Spinal cord (tissue), 10 donors: ENCODE data around the gene DARS1. TPM values are rescaled to one million over a fixed set of nuclear protein-coding genes. Genes with fewer than 3 reads are reported as not detected.
A peak's percentile ranks its signal among the peaks of the same experiment; 100 is the strongest.

Source experiments
- DNase-seq, 6 donors: peaks; one replicate each; pipeline versions ENCODE4 v3.0.0 to v3.0.0-alpha.2; 2013 to 2015; ENCODE audit warnings: low spot score in 6 of 6, low read depth in 4 of 6
- H3K27ac ChIP-seq: one replicate; pipeline ENCODE4 v1.5.1; 2013; ENCODE audit warnings: low read depth, low read length, control low read depth
- H3K27me3 ChIP-seq: one replicate; pipeline ENCODE4 v1.6.1; 2013; ENCODE audit warnings: low read length; ENCODE audit not compliant: control insufficient read depth, insufficient read depth
- H3K36me3 ChIP-seq: one replicate; pipeline ENCODE4 v1.6.1; 2013; ENCODE audit warnings: low read length; ENCODE audit not compliant: control insufficient read depth, insufficient read depth
- H3K4me1 ChIP-seq: one replicate; pipeline ENCODE4 v1.6.1; 2013; ENCODE audit warnings: low read length; ENCODE audit not compliant: control insufficient read depth, insufficient read depth
- H3K4me3 ChIP-seq: one replicate; pipeline ENCODE4 v1.5.1; 2013; ENCODE audit warnings: low read depth, low read length, control low read depth
- H3K9me3 ChIP-seq: one replicate; pipeline ENCODE4 v1.6.1; 2013; ENCODE audit warnings: low read length; ENCODE audit not compliant: control insufficient read depth, insufficient read depth
- WGBS: methylation state at CpG from one replicate; pipeline ENCODE4 v1.1.5; 2013; ENCODE audit warnings: missing lambda C conversion rate; ENCODE audit not compliant: insufficient coverage; 5-methylcytosine and 5-hydroxymethylcytosine counted together
- polyA plus RNA-seq, 2 donors: library from polyadenylated mRNA; unstranded; fragments of 120-200 nt; gene quantifications; one replicate each; pipeline ENCODE4 v1.2.1, GENCODE V29; 2013; ENCODE audit not compliant: insufficient read length in 2 of 2
- total RNA-seq, 2 donors: library from RNA; depleted of rRNA in 1 of 2; stranded (reverse); fragments of 120-200 nt in 1 of 2; fragments of >200 nt in 1 of 2; gene quantifications; one replicate each; pipeline versions ENCODE4 v1.2.3 to v1.2.4, GENCODE V29; 2013 to 2014
- donor health status: healthy.

The DARS1 gene
- total and polyA plus RNA-seq, 4 donors: 75.6 to 115 (median 95.5) TPM

DNA sequence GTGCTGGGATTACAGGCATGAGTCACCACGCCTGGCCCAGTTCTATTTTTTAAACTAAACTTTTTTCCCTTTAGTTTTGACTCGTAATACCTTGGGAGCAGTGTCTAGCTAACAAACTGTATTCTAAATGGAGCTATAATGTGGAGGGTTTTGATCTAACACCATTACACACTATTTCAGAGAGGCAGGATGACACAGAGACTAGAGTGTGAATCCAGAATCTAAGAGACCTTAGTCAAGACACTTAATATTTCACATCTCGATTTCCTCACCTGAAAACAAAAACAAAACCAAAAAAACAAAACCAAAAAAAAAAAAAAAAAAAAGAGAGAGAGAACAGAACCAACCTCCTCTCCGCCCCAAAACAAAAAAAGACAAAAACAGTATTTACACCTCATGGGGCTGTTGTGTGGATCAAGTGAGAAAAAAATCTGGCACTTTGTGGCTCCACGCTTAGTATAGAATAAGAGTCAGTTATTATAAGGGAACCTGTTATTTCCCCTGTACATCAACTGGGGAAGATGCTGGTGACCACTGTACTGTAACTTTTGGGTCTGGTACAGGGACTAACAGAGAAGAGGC is 31.3 kb downstream of the DARS1 start:
- no peaks in the 10 kb centered on the region for H3K9me3 ChIP-seq
- H3K36me3 ChIP-seq: peaks cover 2% of the 10 kb centered on the region
- no peak for DNase-seq
- no peak overlapping the region for H3K4me3 ChIP-seq
- H3K27ac ChIP-seq: no peak overlapping the region
- H3K4me1 ChIP-seq: peaks cover 2% of the 10 kb centered on the region
- WGBS: no CpG with 5 or more reads among the region's 5 CpGs
- no peaks in the 10 kb centered on the region for H3K27me3 ChIP-seq

- no CpG with 5 or more reads among the region's 5 CpGs for WGBS
- Histone ChIP-seq H3K4me3 (no peak overlapping the region), H3K27me3 (no peaks in the 10 kb centered on the region), H3K27ac (no peak overlapping the region), H3K36me3 (peaks cover 2% of the 10 kb centered on the region), H3K4me1 (no peaks in the 10 kb centered on the region), H3K9me3 (no peaks in the 10 kb centered on the region)
- DNase-seq: no peak
These were observed 32.5 kb downstream of the DARS1 start for GRCh38 chr2:135952891-135953290.

GRCh38 chr2:135951041-135951583 is 34.3 kb downstream of the DARS1 start:
- no peaks in the 10 kb centered on the region for H3K4me1 ChIP-seq
- no peaks in the 10 kb centered on the region for H3K36me3 ChIP-seq
- peak in 2 of 6 donors; percentile 23 to 27 for DNase-seq
- no peak overlapping the region for H3K27ac ChIP-seq
- no peak overlapping the region for H3K4me3 ChIP-seq
- H3K27me3 ChIP-seq: no peaks in the 10 kb centered on the region
- no peaks in the 10 kb centered on the region for H3K9me3 ChIP-seq
- WGBS: 82% methylated on average over 3 of the region's 3 CpGs

GRCh38 chr2:135949451-135950234 is 35.8 kb downstream of the DARS1 start:
- Histone ChIP-seq H3K4me3 (no peak overlapping the region), H3K27ac (no peak overlapping the region)

DNA sequence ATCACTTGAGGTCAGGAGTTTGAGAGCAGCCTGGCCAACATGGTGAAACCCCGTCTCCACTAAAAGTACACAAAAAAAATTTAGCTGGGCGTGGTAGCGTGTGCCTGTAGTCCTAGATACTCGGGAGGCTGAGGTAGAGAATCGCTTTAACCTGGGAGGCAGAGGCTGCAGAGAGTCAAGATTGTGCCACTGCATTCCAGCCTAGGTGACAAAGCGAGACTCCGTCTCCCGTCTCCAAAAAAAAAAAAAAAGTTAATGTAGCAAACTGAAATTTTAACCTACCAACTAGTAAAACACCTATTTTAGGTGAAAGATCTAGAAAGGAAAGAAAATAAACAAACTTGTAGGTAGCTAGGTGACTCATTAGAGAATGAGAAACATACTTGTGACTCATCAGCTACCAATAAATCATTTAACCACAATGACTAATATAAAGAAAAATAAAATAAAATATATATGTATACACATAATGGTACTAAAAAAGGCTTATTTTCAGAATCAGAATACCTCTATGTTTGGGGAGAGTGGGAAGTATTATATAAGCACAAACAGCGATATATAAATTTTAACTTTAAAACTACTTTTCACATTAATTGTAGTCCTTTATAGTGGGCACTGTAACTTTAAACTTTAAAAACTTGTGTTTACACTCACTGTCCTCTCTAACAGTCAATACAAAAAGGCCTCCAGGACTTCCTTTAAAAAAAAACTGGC is 36.6 kb downstream of the DARS1 start:
- H3K36me3 ChIP-seq: no peaks in the 10 kb centered on the region
- no peak overlapping the region for H3K4me3 ChIP-seq
- H3K9me3 ChIP-seq: no peaks in the 10 kb centered on the region
- WGBS: 80% methylated on average over 1 of the region's 9 CpGs
- H3K27ac ChIP-seq: no peak overlapping the region
- H3K27me3 ChIP-seq: no peaks in the 10 kb centered on the region
- no peaks in the 10 kb centered on the region for H3K4me1 ChIP-seq
- DNase-seq: no peak

More at GRCh38 chr2:135949451-135950234, 35.8 kb downstream of the DARS1 start:
- H3K9me3 ChIP-seq: no peaks in the 10 kb centered on the region
- no peaks in the 10 kb centered on the region for H3K36me3 ChIP-seq
- no peaks in the 10 kb centered on the region for H3K4me1 ChIP-seq
- peak in 1 of 6 donors; percentile 17 for DNase-seq
- WGBS: no CpG with 5 or more reads among the region's 3 CpGs
- H3K27me3 ChIP-seq: no peaks in the 10 kb centered on the region

DNA sequence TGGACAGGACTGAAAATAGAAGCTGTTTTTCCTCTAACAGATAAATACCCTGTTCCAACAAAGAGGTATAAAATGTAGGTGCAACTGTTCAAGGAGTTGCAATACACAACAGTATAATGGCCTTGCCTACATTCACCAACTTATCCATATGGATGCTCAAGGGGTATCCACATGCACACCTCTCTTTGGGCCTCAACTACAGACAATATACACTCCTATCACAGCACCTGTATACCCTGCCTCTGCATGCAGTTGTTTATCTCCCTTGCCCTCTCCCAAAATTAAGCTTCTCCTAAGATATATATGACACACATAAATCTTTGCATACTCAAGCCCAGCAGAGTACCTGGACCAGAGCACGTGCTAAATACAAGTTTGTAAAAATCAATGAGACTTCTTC is 37.3 kb downstream of the DARS1 start:
- no peaks in the 10 kb centered on the region for H3K36me3 ChIP-seq
- no peaks in the 10 kb centered on the region for H3K9me3 ChIP-seq
- WGBS: no CpG with 5 or more reads among the region's 1 CpG
- no peaks in the 10 kb centered on the region for H3K27me3 ChIP-seq
- H3K27ac ChIP-seq: no peak overlapping the region
- H3K4me1 ChIP-seq: no peaks in the 10 kb centered on the region
- H3K4me3 ChIP-seq: no peak overlapping the region
- no peak for DNase-seq

GRCh38 chr2:135947483-135947882 is 37.9 kb downstream of the DARS1 start:
- no peak for DNase-seq
- peaks cover 3% of the 10 kb centered on the region for H3K36me3 ChIP-seq
- H3K27ac ChIP-seq: no peak overlapping the region
- H3K27me3 ChIP-seq: no peaks in the 10 kb centered on the region
- no peaks in the 10 kb centered on the region for H3K4me1 ChIP-seq
- H3K4me3 ChIP-seq: no peak overlapping the region
- no CpG with 5 or more reads among the region's 2 CpGs for WGBS
- no peaks in the 10 kb centered on the region for H3K9me3 ChIP-seq

DNA sequence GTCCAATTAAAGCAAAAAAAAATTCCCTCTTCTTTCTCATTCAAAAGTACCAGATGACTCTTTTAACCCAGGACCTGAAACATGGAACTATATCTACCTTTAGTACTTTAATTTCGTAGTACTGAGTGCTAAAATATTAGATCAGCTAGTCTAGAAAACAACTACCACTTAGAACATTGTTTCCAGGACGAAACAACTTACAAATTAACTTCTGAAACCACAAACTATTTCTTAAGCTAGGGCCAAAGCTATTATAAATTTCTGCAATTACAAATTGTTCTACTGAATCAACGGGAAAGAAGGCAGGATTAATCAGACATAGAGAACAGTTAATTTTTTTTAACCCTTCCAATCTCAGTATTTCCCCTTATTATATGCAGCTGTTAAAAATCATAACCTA is 39.9 kb downstream of the DARS1 start:
- no peak for DNase-seq
- H3K9me3 ChIP-seq: no peaks in the 10 kb centered on the region
- no peak overlapping the region for H3K4me3 ChIP-seq
- WGBS: no CpG with 5 or more reads among the region's 3 CpGs
- H3K27ac ChIP-seq: no peak overlapping the region
- H3K4me1 ChIP-seq: no peaks in the 10 kb centered on the region
- no peaks in the 10 kb centered on the region for H3K27me3 ChIP-seq
- peaks cover 3% of the 10 kb centered on the region for H3K36me3 ChIP-seq

DNA sequence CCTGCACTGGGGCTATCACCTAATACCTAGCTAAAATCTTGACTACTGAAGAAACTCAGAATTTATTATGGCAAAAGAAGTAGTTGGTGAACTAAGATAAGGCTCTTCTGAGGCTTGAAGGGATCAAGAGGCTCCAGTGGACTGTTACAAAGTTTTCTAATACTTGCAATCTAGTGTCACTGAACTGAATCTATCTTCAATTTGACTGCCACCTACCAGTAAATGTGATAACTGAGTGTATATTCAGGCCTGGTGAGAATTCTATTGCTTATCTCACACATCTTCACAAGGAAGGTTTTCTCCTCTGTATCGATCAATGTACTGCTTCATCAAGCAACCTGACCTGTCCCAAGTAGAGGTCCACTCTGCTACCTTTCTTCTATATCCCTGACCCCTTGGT is 40.8 kb downstream of the DARS1 start:
- H3K4me3 ChIP-seq: no peak overlapping the region
- 100% methylated on average over 1 of the region's 1 CpG for WGBS
- H3K4me1 ChIP-seq: no peaks in the 10 kb centered on the region
- H3K36me3 ChIP-seq: peaks cover 3% of the 10 kb centered on the region
- H3K27ac ChIP-seq: no peak overlapping the region
- H3K9me3 ChIP-seq: no peaks in the 10 kb centered on the region
- H3K27me3 ChIP-seq: no peaks in the 10 kb centered on the region
- no peak for DNase-seq
